KG1 (cell line): ENCODE data around the gene SLC12A8.

ENCODE experiments used
- DNase-seq: peaks from one replicate; lab custom pipeline; 2025; lab: John Stamatoyannopoulos, UW

The SLC12A8 gene

GRCh38 chr3:125073390-125073905 lies 139.1 kb downstream of the SLC12A8 start:
- no peak for DNase-seq

DNA sequence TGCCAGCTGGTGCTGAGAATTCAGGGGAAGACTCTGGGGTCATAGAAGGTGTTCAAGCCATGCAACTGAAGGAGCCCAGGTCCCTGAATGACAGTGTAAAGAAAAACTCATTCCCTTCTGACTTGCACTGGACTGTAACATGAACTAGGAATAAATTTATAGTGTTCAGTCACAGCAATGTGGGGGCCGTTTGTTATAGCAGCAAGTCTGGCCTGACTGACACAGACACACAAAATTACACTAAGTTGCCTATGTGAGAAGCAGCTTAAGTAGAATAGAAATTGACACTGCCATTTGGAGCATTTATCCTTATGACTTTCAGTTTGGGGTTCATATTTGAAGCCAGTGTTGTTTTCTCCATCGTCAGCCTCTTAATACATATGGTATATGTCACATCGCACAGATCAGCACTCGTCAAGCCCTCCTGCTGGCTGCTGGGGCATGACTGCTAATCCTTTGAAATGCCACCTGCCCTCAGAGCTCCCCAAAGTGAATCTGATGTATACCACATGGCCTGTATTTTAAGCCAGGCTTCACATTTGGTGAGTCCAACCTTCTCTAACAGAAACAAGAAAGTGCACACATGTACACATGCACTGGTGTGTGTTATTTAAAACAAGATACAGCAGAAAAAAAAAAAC lies 139.7 kb downstream of the SLC12A8 start:
- DNase-seq = no peak

DNA sequence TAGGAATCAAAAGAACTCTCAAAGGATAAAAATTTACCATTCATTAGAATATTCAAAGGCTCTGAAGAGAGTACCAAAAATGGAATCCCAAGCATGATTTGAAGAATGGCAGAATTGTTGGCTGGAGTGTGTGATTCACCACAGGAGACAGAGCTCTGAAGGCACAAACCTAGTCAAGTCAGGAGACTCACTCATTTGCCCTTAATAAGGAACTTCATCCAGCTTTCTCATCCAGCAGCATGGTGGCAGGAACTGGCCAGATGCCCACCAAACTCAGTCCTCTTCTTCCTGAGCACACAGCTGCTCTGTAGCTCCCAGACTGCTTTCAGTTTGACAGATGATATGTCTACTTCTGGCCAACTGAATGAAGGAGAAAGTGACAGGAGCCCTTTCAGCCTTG lies 140.2 kb downstream of the SLC12A8 start:
- DNase-seq = no peak

- no peak for DNase-seq
Measured at GRCh38 chr3:125069968-125070745, 142.4 kb downstream of the SLC12A8 start.

GRCh38 chr3:125069452-125069851 lies 143.1 kb downstream of the SLC12A8 start:
- DNase-seq = no peak

DNA sequence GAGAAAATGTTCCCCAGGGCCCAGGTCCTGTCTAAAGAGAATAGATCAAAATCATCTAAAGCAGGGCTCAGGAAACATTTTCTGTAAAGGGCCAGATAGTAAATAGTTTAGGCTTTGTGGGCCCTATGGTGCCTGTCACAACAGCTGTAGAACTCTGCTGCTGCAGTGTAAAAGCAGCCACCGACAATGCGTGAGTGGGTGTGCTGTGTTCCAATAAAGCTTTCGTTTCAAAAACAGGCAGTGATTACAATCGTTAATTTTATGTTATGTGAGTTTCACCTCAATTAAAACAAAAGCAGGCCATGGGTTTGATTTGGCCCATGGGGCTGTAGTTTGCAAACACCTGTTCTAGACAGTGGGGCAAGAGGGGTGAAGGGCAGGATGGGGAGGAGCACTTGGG lies 144.3 kb downstream of the SLC12A8 start:
- DNase-seq = no peak

DNA sequence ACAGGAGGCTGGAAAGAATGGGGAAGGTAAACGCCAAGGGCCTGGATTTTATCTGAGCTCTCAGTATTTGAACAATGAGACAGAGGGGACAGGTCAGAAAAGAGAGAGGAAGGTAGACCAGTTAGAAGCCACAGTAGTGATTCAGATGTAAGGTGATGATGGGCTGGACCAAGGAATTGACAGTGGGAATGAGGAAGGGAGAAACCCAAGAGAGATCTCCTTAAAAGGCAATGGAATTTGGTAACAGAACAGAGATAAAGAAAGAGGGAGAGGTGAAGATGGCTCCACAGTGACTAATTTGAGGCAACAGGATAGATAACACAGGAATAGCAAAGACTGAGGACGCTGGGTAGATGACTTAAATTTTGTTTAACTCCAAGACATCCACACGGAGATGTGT lies 145.3 kb downstream of the SLC12A8 start:
- no peak for DNase-seq

DNA sequence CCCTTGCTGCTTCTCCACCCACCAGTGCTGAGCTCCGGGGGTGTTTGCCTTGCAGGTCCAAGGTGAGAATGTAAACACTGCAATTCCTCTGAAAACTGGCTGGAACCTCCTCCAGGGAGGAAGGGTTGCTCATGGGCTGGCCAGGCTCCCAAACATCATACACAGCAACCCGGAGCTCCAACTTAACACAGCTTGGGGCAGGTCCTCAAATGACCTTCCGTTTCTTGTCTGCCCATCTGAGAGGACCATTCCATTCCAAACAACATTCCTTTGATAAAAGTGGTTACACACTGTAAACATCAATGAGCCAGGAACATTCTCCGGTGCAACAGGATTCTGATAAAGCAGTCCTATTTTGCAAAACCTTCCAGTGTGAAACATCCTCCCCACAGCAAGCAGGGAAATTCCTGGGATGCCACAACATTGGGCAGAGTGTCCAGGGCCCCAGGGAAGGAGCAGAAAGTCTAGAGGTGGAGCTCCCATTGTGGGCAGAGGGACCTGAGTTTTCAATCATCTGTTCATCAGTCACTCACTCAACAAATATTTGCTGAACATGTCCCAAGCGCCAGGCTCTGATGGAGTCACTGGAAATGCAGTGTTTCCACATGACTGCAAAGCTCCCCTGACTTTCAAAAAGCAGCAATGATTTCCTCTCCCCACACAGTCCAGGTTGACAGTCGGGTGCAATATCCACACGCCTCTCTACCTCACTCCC lies 149.5 kb downstream of the SLC12A8 start:
- no peak for DNase-seq

GRCh38 chr3:125061646-125062045 lies 150.9 kb downstream of the SLC12A8 start:
- DNase-seq = no peak

- DNase-seq = no peak
Measured at GRCh38 chr3:125061170-125061569, 151.4 kb downstream of the SLC12A8 start.

- DNase-seq = no peak
Measured at GRCh38 chr3:125059488-125060245, 152.9 kb downstream of the SLC12A8 start.

DNA sequence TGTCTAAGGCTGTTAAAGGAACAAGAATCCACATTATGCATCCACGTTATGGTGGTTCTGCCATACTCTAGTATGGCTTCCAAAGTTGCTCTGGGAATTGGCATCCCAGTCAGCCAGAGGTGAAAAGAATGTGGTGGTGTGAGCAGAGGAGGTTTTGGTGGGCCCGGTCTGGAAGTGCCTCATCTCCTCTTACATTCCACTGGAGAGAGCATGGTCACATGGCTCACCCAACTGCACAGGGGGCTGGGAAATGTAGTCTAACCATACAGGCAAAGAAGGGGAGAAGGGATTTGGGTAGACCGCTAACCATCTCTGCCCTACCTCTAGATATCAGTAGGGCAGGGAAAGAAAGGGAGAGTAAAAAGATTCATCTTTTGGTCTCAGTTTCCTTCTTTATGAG lies 153.6 kb downstream of the SLC12A8 start:
- no peak for DNase-seq

GRCh38 chr3:125058529-125058928 lies 154.0 kb downstream of the SLC12A8 start:
- no peak for DNase-seq

- DNase-seq = no peak
Measured at GRCh38 chr3:125057186-125057850, 155.2 kb downstream of the SLC12A8 start.

- DNase-seq = no peak
Measured at GRCh38 chr3:125055913-125056745, 156.4 kb downstream of the SLC12A8 start, which contains the start of gene HEG1. Gene HEG1, minus strand, starts transcription at chr3:125055997. Its CDS starts 107 bp downstream, at chr3:125055890.

DNA sequence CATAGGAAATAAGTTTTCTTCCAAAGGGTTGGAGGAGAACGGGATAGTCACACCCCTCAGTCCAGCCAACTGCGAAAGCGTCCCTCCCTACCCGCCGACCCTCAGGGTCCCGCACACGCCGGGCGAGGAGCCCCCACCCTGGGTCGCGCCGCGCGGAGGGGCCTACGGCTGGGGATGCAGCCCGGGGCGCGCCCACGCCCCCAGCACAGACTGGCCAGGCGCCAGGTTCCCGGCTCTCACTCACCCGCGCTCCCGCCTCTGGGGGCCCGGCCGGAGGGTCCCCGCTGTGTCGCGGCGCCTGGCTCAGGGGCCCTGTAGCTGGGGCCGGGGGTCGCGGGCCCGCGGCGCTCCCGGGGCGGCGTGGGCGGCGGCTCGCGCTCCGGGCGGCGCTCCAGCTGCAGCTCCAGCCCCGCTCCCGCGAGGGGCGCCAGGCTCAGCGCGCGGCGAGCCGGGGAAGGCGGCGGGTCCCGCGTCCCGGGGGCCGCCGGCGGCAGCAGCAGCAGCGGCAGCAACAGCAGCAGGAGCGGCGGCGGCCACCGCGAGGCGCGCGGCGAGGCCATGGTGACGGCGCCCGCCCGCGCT lies 157.1 kb downstream of the SLC12A8 start:
- no peak for DNase-seq

DNA sequence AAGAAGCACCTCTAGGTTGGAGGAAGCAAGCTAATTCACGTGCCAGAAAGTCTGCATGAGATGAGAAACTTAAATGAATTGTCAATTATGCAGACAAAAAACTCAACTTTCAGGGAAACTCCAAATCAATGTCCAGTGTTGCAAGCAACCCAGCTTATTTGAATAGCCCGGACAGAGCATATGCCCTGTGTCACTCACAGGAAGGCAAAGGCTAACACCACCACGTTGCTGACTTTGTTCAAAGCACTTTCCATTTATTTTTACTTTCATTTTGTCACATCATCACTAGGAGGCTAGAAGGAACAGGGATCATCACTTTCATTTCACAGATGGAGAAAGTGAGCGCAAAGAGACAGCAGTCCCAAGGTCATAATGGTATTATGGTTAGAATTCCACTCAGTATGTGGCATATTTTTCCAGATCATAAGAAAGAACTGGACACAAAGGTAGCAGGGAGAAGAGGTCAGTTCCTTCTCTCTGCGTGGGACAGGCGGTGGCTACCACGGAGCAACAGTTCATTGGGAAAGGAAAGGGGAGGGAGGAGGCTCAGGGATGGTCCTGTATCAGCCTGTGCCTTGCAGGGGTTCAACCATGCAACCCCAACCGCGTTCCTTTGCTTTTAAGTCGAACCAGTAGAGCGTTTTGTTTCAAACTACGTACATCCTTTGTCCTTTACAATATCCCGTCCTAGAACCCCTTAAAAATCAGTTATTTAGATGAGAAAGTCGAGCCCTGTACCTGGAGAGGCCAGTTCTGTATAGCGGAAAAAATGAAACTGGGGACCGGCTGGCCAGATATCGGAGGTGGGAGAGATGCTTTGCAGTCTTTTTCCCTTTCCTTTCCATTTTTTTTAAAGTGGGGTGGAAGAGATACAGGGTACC lies 157.9 kb downstream of the SLC12A8 start:
- no peak for DNase-seq

DNA sequence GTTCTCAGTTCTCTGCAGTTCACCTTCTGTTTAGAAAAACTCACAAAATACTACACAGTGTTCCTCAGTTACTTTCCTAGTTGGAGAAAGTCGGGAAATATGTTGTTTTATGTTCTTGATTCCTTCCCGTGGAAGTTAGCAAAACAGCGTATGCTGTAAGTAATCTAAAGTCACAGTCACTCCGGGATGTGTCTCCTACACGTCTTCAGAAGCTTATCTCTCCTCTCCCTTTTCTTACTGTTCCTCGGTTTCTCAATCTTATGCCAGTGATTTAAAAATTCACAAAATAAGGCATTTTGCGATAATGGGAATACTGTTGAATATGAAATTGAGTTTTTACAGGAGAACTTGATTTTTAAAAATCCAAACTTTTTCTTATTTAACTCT lies 158.5 kb downstream of the SLC12A8 start:
- DNase-seq = no peak

GRCh38 chr3:125053304-125053699 lies 159.2 kb downstream of the SLC12A8 start:
- no peak for DNase-seq
